ENCODE measurements around the gene SH3RF3. TPM values are rescaled to one million over a fixed set of nuclear protein-coding genes. Genes with fewer than 3 reads are reported as not detected.

The SH3RF3 gene
- total and polyA plus RNA-seq, 2 donors (not counting 1 experiment from before 2014, with no cell fraction given), result 8.3 to 10.1 TPM

DNA sequence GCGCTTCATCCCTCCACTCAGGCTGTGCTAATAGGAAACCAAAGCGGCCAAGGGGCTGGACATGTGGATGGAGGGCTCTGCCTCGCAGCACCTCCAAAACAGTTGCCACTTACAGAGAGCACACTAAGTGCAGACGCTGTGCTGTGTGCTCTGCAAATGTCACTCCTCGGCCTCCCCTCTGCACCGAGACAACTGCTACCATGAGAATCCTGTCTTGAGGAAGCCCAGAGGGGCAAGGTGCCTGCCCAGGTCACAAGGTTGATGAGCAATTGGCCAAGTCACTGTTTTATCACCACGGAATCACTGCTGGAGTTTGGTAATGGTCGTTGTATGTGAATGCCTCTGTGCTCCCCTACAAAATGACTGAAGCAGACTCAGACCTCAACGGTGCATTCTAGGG is 352.6 kb downstream of the SH3RF3 start:
- no peaks in the 10 kb centered on the region for H3K27me3 ChIP-seq (ENCODE audit: control insufficient read depth, insufficient read depth, low read length)
- DNase-seq (ENCODE audit: low read depth in 2 of 2), result no peak
- H3K4me3 ChIP-seq (replicated peaks in 1 of 4; ENCODE audit: control extremely low read depth in 1 of 4, insufficient read depth in 1 of 4, low read depth in 3 of 4, low read length in 4 of 4), result no peak overlapping the region
- H3K27ac ChIP-seq (ENCODE audit: insufficient read depth, low read length), result no peak overlapping the region
- no peak overlapping the region for H3K4me2 ChIP-seq (ENCODE audit: extremely low read depth, insufficient read depth, low read length)
- no peak overlapping the region for H3K9ac ChIP-seq (ENCODE audit: insufficient read depth, low read length)
- H2AFZ ChIP-seq (ENCODE audit: low read length), result no peak overlapping the region
- no peaks in the 10 kb centered on the region for H4K20me1 ChIP-seq (ENCODE audit: control insufficient read depth, extremely low read depth, insufficient read depth, low read length)
- no peaks in the 10 kb centered on the region for H3K36me3 ChIP-seq (ENCODE audit: control insufficient read depth, insufficient read depth, low read length)
- TF ChIP-seq EZH2 (IDR thresholded peaks at IDR 0.05; ENCODE audit: low read length, missing control alignments), result no peak
- TF ChIP-seq, protein P1, sequence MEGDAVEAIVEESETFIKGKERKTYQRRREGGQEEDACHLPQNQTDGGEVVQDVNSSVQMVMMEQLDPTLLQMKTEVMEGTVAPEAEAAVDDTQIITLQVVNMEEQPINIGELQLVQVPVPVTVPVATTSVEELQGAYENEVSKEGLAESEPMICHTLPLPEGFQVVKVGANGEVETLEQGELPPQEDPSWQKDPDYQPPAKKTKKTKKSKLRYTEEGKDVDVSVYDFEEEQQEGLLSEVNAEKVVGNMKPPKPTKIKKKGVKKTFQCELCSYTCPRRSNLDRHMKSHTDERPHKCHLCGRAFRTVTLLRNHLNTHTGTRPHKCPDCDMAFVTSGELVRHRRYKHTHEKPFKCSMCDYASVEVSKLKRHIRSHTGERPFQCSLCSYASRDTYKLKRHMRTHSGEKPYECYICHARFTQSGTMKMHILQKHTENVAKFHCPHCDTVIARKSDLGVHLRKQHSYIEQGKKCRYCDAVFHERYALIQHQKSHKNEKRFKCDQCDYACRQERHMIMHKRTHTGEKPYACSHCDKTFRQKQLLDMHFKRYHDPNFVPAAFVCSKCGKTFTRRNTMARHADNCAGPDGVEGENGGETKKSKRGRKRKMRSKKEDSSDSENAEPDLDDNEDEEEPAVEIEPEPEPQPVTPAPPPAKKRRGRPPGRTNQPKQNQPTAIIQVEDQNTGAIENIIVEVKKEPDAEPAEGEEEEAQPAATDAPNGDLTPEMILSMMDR (conservative IDR thresholded peaks at IDR 0.05 in 1 of 2, IDR thresholded peaks at IDR 0.05 in 1 of 2; ENCODE audit: low read depth in 1 of 2, low read length in 2 of 2), result no peak
- H3K4me1 ChIP-seq (ENCODE audit: control insufficient read depth, extremely low read depth, insufficient read depth, low read length), result peaks cover 2% of the 10 kb centered on the region
- H3K9me3 ChIP-seq (ENCODE audit: control insufficient read depth, insufficient read depth, low read depth, low read length), result no peaks in the 10 kb centered on the region
- H3K79me2 ChIP-seq (ENCODE audit: control insufficient read depth, insufficient read depth, low read length), result no peaks in the 10 kb centered on the region

- Histone ChIP-seq H3K27ac (ENCODE audit: insufficient read depth, low read length) (no peak overlapping the region), H3K27me3 (ENCODE audit: control insufficient read depth, insufficient read depth, low read length) (no peaks in the 10 kb centered on the region), H3K9me3 (ENCODE audit: control insufficient read depth, insufficient read depth, low read depth, low read length) (no peaks in the 10 kb centered on the region), H3K4me1 (ENCODE audit: control insufficient read depth, extremely low read depth, insufficient read depth, low read length) (peaks cover 8% of the 10 kb centered on the region), H3K79me2 (ENCODE audit: control insufficient read depth, insufficient read depth, low read length) (no peaks in the 10 kb centered on the region), H3K9ac (ENCODE audit: insufficient read depth, low read length) (no peak overlapping the region), H4K20me1 (ENCODE audit: control insufficient read depth, extremely low read depth, insufficient read depth, low read length) (no peaks in the 10 kb centered on the region), H3K4me2 (ENCODE audit: extremely low read depth, insufficient read depth, low read length) (no peak overlapping the region), H2AFZ (ENCODE audit: low read length) (no peak overlapping the region), H3K4me3 (replicated peaks in 1 of 4; ENCODE audit: control extremely low read depth in 1 of 4, insufficient read depth in 1 of 4, low read depth in 3 of 4, low read length in 4 of 4) (no peak overlapping the region), H3K36me3 (ENCODE audit: control insufficient read depth, insufficient read depth, low read length) (no peaks in the 10 kb centered on the region)
- TF ChIP-seq EZH2 (IDR thresholded peaks at IDR 0.05; ENCODE audit: low read length, missing control alignments), result no peak
- TF ChIP-seq, protein P1 (conservative IDR thresholded peaks at IDR 0.05 in 1 of 2, IDR thresholded peaks at IDR 0.05 in 1 of 2; ENCODE audit: low read depth in 1 of 2, low read length in 2 of 2), result no peak
- DNase-seq (ENCODE audit: low read depth in 2 of 2), result peak in 1 of 2 donors; percentile 14
Observed at GRCh38 chr2:109482361-109482861, 353.4 kb downstream of the SH3RF3 start.

- Histone ChIP-seq H3K27ac (ENCODE audit: insufficient read depth, low read length) (peak overlapping the region; percentile 91), H2AFZ (ENCODE audit: low read length) (peak overlapping the region; percentile 54)
Observed at GRCh38 chr2:109486711-109487535, 357.9 kb downstream of the SH3RF3 start.

More at GRCh38 chr2:109486711-109487535, 357.9 kb downstream of the SH3RF3 start:
- H3K79me2 ChIP-seq (ENCODE audit: control insufficient read depth, insufficient read depth, low read length), result no peaks in the 10 kb centered on the region
- TF ChIP-seq EZH2 (IDR thresholded peaks at IDR 0.05; ENCODE audit: low read length, missing control alignments), result no peak
- TF ChIP-seq, protein P1 (conservative IDR thresholded peaks at IDR 0.05 in 1 of 2, IDR thresholded peaks at IDR 0.05 in 1 of 2; ENCODE audit: low read depth in 1 of 2, low read length in 2 of 2), result no peak
- DNase-seq (ENCODE audit: low read depth in 2 of 2), result peak; percentile 89 to 97
- no peak overlapping the region for H3K9ac ChIP-seq (ENCODE audit: insufficient read depth, low read length)
- no peaks in the 10 kb centered on the region for H3K9me3 ChIP-seq (ENCODE audit: control insufficient read depth, insufficient read depth, low read depth, low read length)
- H4K20me1 ChIP-seq (ENCODE audit: control insufficient read depth, extremely low read depth, insufficient read depth, low read length), result no peaks in the 10 kb centered on the region
- peaks cover 15% of the 10 kb centered on the region for H3K4me1 ChIP-seq (ENCODE audit: control insufficient read depth, extremely low read depth, insufficient read depth, low read length)
- H3K4me2 ChIP-seq (ENCODE audit: extremely low read depth, insufficient read depth, low read length), result peak overlapping the region; percentile 70
- H3K27me3 ChIP-seq (ENCODE audit: control insufficient read depth, insufficient read depth, low read length), result no peaks in the 10 kb centered on the region
- H3K4me3 ChIP-seq (replicated peaks in 1 of 4; ENCODE audit: control extremely low read depth in 1 of 4, insufficient read depth in 1 of 4, low read depth in 3 of 4, low read length in 4 of 4), result no peak overlapping the region
- peaks cover 7% of the 10 kb centered on the region for H3K36me3 ChIP-seq (ENCODE audit: control insufficient read depth, insufficient read depth, low read length)

Data from fibroblast of lung (primary cell).